Measurements from ENCODE around the gene GMPS. TPM values are rescaled to one million over a fixed set of nuclear protein-coding genes. Genes with fewer than 3 reads are reported as not detected.
A peak's percentile ranks its signal among the peaks of the same experiment; 100 is the strongest.

The GMPS gene
- total and polyA plus RNA-seq, 2 of the 13 experiments (the other 11 are each of a cell fraction or from before 2014, with no cell fraction given) = 29.6 to 85.5 TPM

GRCh38 chr3:155870133-155870944 is at the start of gene GMPS (continued):
- TF ChIP-seq ZNF879 (CRISPR knock-in tag; IDR thresholded peaks at IDR 0.05) = no peak; the same call in 1 of the 2 replicates
- no peak for TF ChIP-seq CREM (IDR thresholded peaks at IDR 0.05)
- no peak for TF ChIP-seq CREM (CRISPR knock-in tag; IDR thresholded peaks at IDR 0.05)
- no peak for TF ChIP-seq ZBTB20 (CRISPR knock-in tag; IDR thresholded peaks at IDR 0.05; ENCODE audit: borderline replicate concordance, low read depth)
- TF ChIP-seq BCL6 (CRISPR knock-in tag; IDR thresholded peaks at IDR 0.05) = no peak
- no peak for TF ChIP-seq ZNF260 (CRISPR knock-in tag; IDR thresholded peaks at IDR 0.05; ENCODE audit: borderline replicate concordance, low read depth)
- peak; percentile 86 for TF ChIP-seq HDAC1 (CRISPR knock-in tag; IDR thresholded peaks at IDR 0.05)
- TF ChIP-seq HOXD1 (CRISPR knock-in tag; IDR thresholded peaks at IDR 0.05) = no peak
- TF ChIP-seq ZNF766 (CRISPR knock-in tag; IDR thresholded peaks at IDR 0.05; ENCODE audit: borderline replicate concordance) = no peak
- no peak for TF ChIP-seq ZNF576 (CRISPR knock-in tag; IDR thresholded peaks at IDR 0.05)
- no peak for TF ChIP-seq HDAC6 (IDR thresholded peaks at IDR 0.05; ENCODE audit: low read depth, low read length)
- TF ChIP-seq SIX4 (CRISPR knock-in tag; IDR thresholded peaks at IDR 0.05) = 0 out of 2 replicates have a peak, but pooled peaks have one; percentile 8
- TF ChIP-seq YEATS2 (CRISPR knock-in tag; IDR thresholded peaks at IDR 0.05; ENCODE audit: borderline replicate concordance) = peak; percentile 30; the same call in 1 of the 2 replicates
- TF ChIP-seq NFE2 (CRISPR knock-in tag; IDR thresholded peaks at IDR 0.05) = no peak
- TF ChIP-seq HIC2 (CRISPR knock-in tag; IDR thresholded peaks at IDR 0.05; ENCODE audit: low read depth) = 0 out of 2 replicates have a peak, but pooled peaks have one; percentile 30
- peak; percentile 76; the same call in 1 of the 2 replicates for TF ChIP-seq KDM5B (CRISPR knock-in tag; IDR thresholded peaks at IDR 0.05; ENCODE audit: borderline replicate concordance)
- peak; percentile 48; the same call in 1 of the 2 replicates for TF ChIP-seq ZMYM3 (CRISPR knock-in tag; IDR thresholded peaks at IDR 0.05)
- TF ChIP-seq E2F1 (CRISPR knock-in tag; IDR thresholded peaks at IDR 0.05) = no peak
- peak; percentile 49; the same call in 1 of the 2 replicates for TF ChIP-seq ZNF350 (CRISPR knock-in tag; IDR thresholded peaks at IDR 0.05; ENCODE audit: borderline replicate concordance, low read depth)
- TF ChIP-seq, protein P1, sequence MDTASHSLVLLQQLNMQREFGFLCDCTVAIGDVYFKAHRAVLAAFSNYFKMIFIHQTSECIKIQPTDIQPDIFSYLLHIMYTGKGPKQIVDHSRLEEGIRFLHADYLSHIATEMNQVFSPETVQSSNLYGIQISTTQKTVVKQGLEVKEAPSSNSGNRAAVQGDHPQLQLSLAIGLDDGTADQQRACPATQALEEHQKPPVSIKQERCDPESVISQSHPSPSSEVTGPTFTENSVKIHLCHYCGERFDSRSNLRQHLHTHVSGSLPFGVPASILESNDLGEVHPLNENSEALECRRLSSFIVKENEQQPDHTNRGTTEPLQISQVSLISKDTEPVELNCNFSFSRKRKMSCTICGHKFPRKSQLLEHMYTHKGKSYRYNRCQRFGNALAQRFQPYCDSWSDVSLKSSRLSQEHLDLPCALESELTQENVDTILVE (CRISPR knock-in tag; IDR thresholded peaks at IDR 0.05) = peak; percentile 69; the same call in 1 of the 2 replicates
- peak; percentile 56; the same call in 1 of the 2 replicates for TF ChIP-seq NFKB2 (CRISPR knock-in tag; IDR thresholded peaks at IDR 0.05; ENCODE audit: borderline replicate concordance)
- TF ChIP-seq ATAD3A (CRISPR knock-in tag; IDR thresholded peaks at IDR 0.05) = no peak
- 0 out of 2 replicates have a peak, but pooled peaks have one; percentile 5 for TF ChIP-seq ZSCAN31 (CRISPR knock-in tag; IDR thresholded peaks at IDR 0.05; ENCODE audit: low read depth)
- no peak for TF ChIP-seq CREB3 (CRISPR knock-in tag; IDR thresholded peaks at IDR 0.05)
